Pancreas (tissue), 10 donors: Measurements from ENCODE around the gene CKAP2L. TPM values are rescaled to one million over a fixed set of nuclear protein-coding genes. Genes with fewer than 3 reads are reported as not detected.
A peak's percentile ranks its signal among the peaks of the same experiment; 100 is the strongest.

Experiments
- ATAC-seq, 4 donors: fragments of 200-7000 bp; cut with Tn5 transposase; one replicate each; pipeline versions ENCODE4 v1.8.0 to v1.9.1; 2020; ENCODE audit warnings: mild to moderate bottlenecking in 4 of 4, moderate library complexity in 4 of 4
- DNase-seq, 6 donors: peaks; one replicate each; pipeline ENCODE4 v3.0.0-alpha.2; 2020
- FAIRE-seq: peaks from 2 replicates; lab custom pipeline; 2012; peaks lifted over from hg19 to GRCh38; lab: Jason Lieb, UNC
- H3K27ac ChIP-seq, 4 donors: fragments of 200-600 bp; sonication (generic); 1 replicate in 3 of 4; 2 replicates in 1 of 4; pipeline versions ENCODE4 v1.5.0 to v1.8.0; 2020
- H3K27me3 ChIP-seq, 4 donors: fragments of 200-600 bp; one replicate each; pipeline ENCODE4 v1.8.0; 2021
- H3K36me3 ChIP-seq, 3 donors: fragments of 200-600 bp; sonication (generic) in 1 of 3; one replicate each; pipeline versions ENCODE4 v1.5.0 to v1.8.0; 2020 to 2021
- H3K4me1 ChIP-seq, 3 donors: fragments of 200-600 bp; one replicate each; pipeline ENCODE4 v1.8.0; 2021
- H3K4me3 ChIP-seq, 4 donors: fragments of 200-600 bp; sonication (generic) in 2 of 4; one replicate each; pipeline versions ENCODE4 v1.5.0 to v1.8.0; 2020 to 2021
- H3K9me3 ChIP-seq, 4 donors: fragments of 200-600 bp; one replicate each; pipeline ENCODE4 v1.8.0; 2021
- WGBS, 2 donors: extraction: QIAGEN DNeasy Blood & Tissue Kit; methylation state at CpG; one replicate each; pipeline ENCODE4 v1.1.7; 2013; 5-methylcytosine and 5-hydroxymethylcytosine counted together
- intact Hi-C, 3 donors: fragments of 100-400 bp; cut with DNase I; formaldehyde crosslinking; loops; one replicate each; pipeline versions ENCODE4 v1.11.1 to v1.14.2; 2022
- polyA plus RNA-seq, 2 donors: library from polyadenylated mRNA; stranded (reverse); fragments of 200-250 nt; gene quantifications; one replicate each; pipeline ENCODE4 v1.2.3, GENCODE V29; 2013
- total RNA-seq, 6 donors: library from RNA; stranded (reverse); fragmentation: NEBNext Ultra II Directional in 4 of 6; extraction: Animal tissue kit (Norgen Biotek cat#: 25700) in 4 of 6; gene quantifications; one replicate each; pipeline versions ENCODE4 v1.2.1 to v1.2.4, GENCODE V29; 2021 to 2023
- TF ChIP-seq, protein P1 (sequence below), 4 donors: fragments of 200-600 bp; sonication (generic) in 3 of 4; IDR thresholded peaks; one replicate each; pipeline versions ENCODE4 v1.5.0 to v1.8.0; 2021; ENCODE audit warnings: antibody characterized with exemption in 4 of 4
- donor health status: healthy with polysubstance abuse.
- donor health status: DM: no; HTN: no; CAD: no; lungs with moderate emphysema.
- donor health status: DM: no; HTN: no; CAD: no.
- donor health status: control.
- donor health status: control.
- donor health status: Bipolar disorder and iron deficiency.
- donor health status: DM: yes; HTN: yes; CAD: no.
- donor health status: DM: no; HTN: no; CAD: no.
- donor health status: DM: no; HTN: no; CAD: no.
- donor health status: DM: yes; HTN: yes; CAD: no.

The CKAP2L gene
- total and polyA plus RNA-seq, 8 donors, result 0.04 to 0.64 (median 0.12) TPM; not detected in 2

- DNase-seq, result peak in 1 of 6 donors; percentile 43
- H3K4me1 ChIP-seq, result no peaks in the 10 kb centered on the region
- no peak for FAIRE-seq
These were observed 38.6 kb downstream of the CKAP2L start for GRCh38 chr2:112725545-112726457.

DNA sequence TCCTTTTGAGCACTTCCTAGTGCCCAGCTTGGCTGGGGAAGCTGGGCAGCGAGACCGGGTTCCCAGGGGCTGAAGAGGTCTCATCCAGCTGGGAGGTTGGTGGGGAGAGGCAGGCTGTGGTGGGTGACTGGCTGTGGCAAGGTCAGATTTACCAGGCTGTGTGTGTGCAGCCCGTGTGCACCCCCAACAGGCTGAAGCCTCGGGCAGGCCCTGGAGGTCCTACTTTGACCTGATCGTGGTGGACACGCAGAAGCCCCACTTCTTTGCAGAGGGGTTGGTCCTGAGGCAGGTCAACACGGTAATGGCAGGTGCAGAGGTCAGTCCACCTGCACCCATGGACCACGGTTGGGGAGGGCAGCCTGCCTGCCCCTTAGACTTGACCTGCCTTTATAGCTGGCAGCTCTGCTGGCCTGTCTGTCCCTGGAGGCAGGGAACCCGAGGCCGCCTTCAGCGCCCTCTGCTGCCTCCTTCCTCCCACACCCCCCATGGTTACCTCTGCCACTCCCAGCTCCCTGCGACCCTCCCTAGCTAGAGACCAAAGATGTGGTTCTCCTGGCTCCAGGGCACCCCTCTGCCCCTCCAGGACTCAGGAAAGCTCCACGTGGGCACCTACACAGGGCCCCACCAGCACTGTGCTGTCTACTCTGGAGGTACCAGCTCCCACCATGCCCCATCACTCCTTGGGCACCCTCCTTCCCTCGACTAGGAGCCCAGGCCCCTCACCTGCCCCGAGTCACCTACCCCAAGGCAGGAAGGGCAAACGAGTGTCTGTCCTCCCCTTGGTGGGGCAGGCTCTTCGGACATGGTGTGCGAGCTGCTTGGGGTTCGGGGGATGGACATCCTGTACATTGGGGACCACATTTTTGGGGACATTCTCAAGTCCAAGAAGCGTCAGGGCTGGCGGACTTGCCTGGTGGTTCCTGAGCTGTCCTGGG, 39.6 kb downstream of the CKAP2L start:
- no peaks in the 10 kb centered on the region for H3K4me1 ChIP-seq
- TF ChIP-seq, protein P1, sequence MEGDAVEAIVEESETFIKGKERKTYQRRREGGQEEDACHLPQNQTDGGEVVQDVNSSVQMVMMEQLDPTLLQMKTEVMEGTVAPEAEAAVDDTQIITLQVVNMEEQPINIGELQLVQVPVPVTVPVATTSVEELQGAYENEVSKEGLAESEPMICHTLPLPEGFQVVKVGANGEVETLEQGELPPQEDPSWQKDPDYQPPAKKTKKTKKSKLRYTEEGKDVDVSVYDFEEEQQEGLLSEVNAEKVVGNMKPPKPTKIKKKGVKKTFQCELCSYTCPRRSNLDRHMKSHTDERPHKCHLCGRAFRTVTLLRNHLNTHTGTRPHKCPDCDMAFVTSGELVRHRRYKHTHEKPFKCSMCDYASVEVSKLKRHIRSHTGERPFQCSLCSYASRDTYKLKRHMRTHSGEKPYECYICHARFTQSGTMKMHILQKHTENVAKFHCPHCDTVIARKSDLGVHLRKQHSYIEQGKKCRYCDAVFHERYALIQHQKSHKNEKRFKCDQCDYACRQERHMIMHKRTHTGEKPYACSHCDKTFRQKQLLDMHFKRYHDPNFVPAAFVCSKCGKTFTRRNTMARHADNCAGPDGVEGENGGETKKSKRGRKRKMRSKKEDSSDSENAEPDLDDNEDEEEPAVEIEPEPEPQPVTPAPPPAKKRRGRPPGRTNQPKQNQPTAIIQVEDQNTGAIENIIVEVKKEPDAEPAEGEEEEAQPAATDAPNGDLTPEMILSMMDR (IDR thresholded peaks at IDR 0.05), result no peak
- ATAC-seq (no peak), DNase-seq (peak in 1 of 6 donors; percentile 55), FAIRE-seq (no peak)
- H3K9me3 ChIP-seq, result no peaks in the 10 kb centered on the region
- H3K27me3 ChIP-seq, result no peaks in the 10 kb centered on the region
- no peaks in the 10 kb centered on the region for H3K36me3 ChIP-seq
- no peak overlapping the region for H3K27ac ChIP-seq
- intact Hi-C loops, result loop anchor here in 2 of 3 donors (5.0 kb wide), 2 partner anchors 103 to 118 kb away; no protein-coding TSS in a partner anchor
- 74 to 77% methylated on average over 21 of the region's 21 CpGs for WGBS, 2 donors
- no peak overlapping the region for H3K4me3 ChIP-seq

More at GRCh38 chr2:112725545-112726457, 38.6 kb downstream of the CKAP2L start:
- intact Hi-C loops, result loop anchor here in 2 of 3 donors (5.0 kb wide), 2 partner anchors 104 to 118 kb away; no protein-coding TSS in a partner anchor
- Histone ChIP-seq H3K4me3 (no peak overlapping the region), H3K9me3 (no peaks in the 10 kb centered on the region), H3K36me3 (no peaks in the 10 kb centered on the region), H3K27ac (no peak overlapping the region), H3K27me3 (no peaks in the 10 kb centered on the region)
- ATAC-seq, result peak in 1 of 4 donors; percentile 4
- TF ChIP-seq, protein P1 (IDR thresholded peaks at IDR 0.05), result no peak
- 80 to 84% methylated on average over 15 of the region's 15 CpGs for WGBS, 2 donors

DNA sequence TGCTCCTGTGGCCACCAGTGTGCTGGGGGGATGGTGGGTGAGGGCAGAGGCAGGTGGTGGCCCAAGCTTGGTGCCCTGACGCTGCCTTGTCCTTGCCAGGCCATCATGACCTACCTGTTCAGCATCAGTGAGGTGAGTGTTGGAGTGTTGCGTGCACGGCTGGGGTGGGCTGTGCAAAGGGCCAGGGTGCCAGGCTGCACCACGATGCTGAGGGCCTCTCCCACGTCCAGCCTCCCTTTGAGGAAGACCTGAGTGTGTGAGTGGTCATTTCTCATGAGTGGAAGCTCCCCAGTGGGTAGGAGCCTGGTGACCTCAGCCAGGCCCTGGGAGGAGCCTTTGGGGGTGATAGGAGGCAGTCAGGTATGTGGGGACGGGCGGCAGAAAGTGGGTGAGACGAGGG, 40.4 kb downstream of the CKAP2L start:
- TF ChIP-seq, protein P1 (IDR thresholded peaks at IDR 0.05), result no peak
- ATAC-seq (no peak), DNase-seq (peak in 1 of 6 donors; percentile 42), FAIRE-seq (no peak)
- Histone ChIP-seq H3K36me3 (no peaks in the 10 kb centered on the region), H3K4me1 (no peaks in the 10 kb centered on the region), H3K4me3 (no peak overlapping the region), H3K27ac (no peak overlapping the region), H3K27me3 (no peaks in the 10 kb centered on the region), H3K9me3 (no peaks in the 10 kb centered on the region)
- intact Hi-C loops, result no loop called here
- 80 to 92% methylated on average over 8 of the region's 8 CpGs for WGBS, 2 donors

DNA sequence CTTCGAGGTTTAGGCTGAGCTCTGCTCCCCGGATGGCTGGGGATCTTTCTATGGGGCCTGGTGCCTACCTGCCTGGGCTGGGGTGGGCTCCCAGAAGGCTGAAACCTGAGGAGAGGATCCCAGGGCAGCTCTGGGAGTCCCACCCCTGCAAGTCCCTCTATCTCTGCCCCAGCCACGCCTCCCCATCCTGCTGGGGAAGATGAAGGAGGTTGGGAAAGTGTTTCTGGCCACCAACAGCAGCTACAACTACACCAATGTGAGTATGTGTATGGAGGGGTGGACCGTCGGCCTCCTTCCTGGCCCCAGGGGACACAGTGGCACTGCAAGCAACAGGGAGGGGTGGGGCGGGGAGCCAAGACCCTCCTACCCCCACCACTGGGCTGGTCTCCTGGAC, 40.9 kb downstream of the CKAP2L start:
- no peaks in the 10 kb centered on the region for H3K4me1 ChIP-seq
- H3K36me3 ChIP-seq, result no peaks in the 10 kb centered on the region
- no peak for ATAC-seq
- DNase-seq, result no peak
- no peaks in the 10 kb centered on the region for H3K9me3 ChIP-seq
- no peak for FAIRE-seq
- no peaks in the 10 kb centered on the region for H3K27me3 ChIP-seq
- TF ChIP-seq, protein P1 (IDR thresholded peaks at IDR 0.05), result no peak
- no peak overlapping the region for H3K27ac ChIP-seq
- 79 to 86% methylated on average over 6 of the region's 6 CpGs for WGBS, 2 donors
- H3K4me3 ChIP-seq, result no peak overlapping the region
- intact Hi-C loops, result no loop called here
